ENCODE results near the gene AMN1. TPM values are rescaled to one million over a fixed set of nuclear protein-coding genes. Genes with fewer than 3 reads are reported as not detected.

The AMN1 gene
- total RNA-seq, 1 donor from 2014 or later: 3.9 TPM

DNA sequence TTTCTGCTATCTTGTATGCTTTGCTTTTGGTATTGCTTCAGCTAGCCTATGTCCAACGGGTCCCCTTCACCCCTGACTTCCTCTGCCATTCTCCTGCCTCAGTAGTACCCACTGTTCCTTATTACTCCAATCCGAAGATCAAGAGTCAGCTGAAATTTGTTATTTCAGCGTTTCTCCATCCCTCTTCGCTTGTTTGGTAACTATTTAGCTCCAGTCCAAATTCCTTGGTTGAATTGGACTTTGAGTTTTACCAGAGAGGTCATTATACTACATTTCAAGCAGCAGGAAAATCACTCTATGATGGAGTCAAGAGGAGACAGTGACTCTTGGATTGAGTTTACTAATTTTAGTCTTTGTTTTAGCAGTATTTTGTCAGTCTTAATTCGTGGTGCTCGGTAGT lies 64.8 kb downstream of the AMN1 start:
- Mint-ChIP-seq H3K4me1 (ENCODE audit: low read depth, unreplicated experiment) (peaks cover 6% of the 10 kb centered on the region), H3K4me3 (ENCODE audit: unreplicated experiment) (no peak overlapping the region), H3K36me3 (ENCODE audit: low read depth, unreplicated experiment) (peaks cover 4% of the 10 kb centered on the region), H3K27me3 (ENCODE audit: low read depth, unreplicated experiment) (no peaks in the 10 kb centered on the region), H3K27ac (ENCODE audit: unreplicated experiment) (no peak overlapping the region), H3K9me3 (ENCODE audit: unreplicated experiment) (peaks cover 7% of the 10 kb centered on the region)
- no peak overlapping the region for H3K27ac ChIP-seq (ENCODE audit: low read depth, low read length)
- DNase-seq (ENCODE audit: low read depth) (no peak), FAIRE-seq (no peak)
- H3K27me3 ChIP-seq (ENCODE audit: insufficient read depth, low read length): no peaks in the 10 kb centered on the region
- H3K36me3 ChIP-seq (ENCODE audit: insufficient read depth, low read length): no peaks in the 10 kb centered on the region
- no peaks in the 10 kb centered on the region for H3K4me1 ChIP-seq (ENCODE audit: insufficient read depth, low read length)
- H3K4me2 ChIP-seq (ENCODE audit: low read length): no peak overlapping the region
- H3K9ac ChIP-seq (ENCODE audit: low read length): no peak overlapping the region
- H3K79me2 ChIP-seq (ENCODE audit: insufficient read depth, low read length): no peaks in the 10 kb centered on the region
- H3K9me3 ChIP-seq (ENCODE audit: insufficient read depth, low read depth, low read length): peaks cover 5% of the 10 kb centered on the region
- no peaks in the 10 kb centered on the region for H4K20me1 ChIP-seq (ENCODE audit: insufficient read depth, low read length)
- H2AFZ ChIP-seq (ENCODE audit: low read depth, low read length): no peak overlapping the region
- no peak for TF ChIP-seq EZH2 (IDR thresholded peaks at IDR 0.05; ENCODE audit: insufficient read depth, low read length)
- TF ChIP-seq, protein P1, sequence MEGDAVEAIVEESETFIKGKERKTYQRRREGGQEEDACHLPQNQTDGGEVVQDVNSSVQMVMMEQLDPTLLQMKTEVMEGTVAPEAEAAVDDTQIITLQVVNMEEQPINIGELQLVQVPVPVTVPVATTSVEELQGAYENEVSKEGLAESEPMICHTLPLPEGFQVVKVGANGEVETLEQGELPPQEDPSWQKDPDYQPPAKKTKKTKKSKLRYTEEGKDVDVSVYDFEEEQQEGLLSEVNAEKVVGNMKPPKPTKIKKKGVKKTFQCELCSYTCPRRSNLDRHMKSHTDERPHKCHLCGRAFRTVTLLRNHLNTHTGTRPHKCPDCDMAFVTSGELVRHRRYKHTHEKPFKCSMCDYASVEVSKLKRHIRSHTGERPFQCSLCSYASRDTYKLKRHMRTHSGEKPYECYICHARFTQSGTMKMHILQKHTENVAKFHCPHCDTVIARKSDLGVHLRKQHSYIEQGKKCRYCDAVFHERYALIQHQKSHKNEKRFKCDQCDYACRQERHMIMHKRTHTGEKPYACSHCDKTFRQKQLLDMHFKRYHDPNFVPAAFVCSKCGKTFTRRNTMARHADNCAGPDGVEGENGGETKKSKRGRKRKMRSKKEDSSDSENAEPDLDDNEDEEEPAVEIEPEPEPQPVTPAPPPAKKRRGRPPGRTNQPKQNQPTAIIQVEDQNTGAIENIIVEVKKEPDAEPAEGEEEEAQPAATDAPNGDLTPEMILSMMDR (IDR thresholded peaks at IDR 0.05; ENCODE audit: insufficient read depth, low read depth, low read length): no peak
- no peak overlapping the region for H3K4me3 ChIP-seq (ENCODE audit: insufficient read depth, low read depth, low read length)

DNA sequence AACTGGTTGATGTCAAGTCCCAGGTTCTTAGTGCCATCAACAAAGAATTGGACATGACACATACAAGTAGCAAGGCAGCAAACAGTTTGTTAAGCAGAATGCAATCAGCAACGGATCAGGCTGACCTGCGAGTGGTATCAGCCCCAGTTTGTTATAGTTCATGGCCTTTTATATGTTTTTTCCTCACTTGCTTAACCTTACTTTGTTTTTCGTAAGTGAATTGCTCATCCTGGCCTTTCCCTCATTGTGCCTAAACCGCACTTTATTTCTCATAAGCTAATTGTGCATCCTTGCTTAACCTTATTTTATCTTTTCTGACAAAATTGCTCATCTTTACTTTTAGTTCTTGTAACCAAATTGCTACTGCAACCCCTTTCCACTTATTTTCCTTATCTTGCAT lies 65.2 kb downstream of the AMN1 start:
- TF ChIP-seq, protein P1 (IDR thresholded peaks at IDR 0.05; ENCODE audit: insufficient read depth, low read depth, low read length): no peak
- no peak for TF ChIP-seq EZH2 (IDR thresholded peaks at IDR 0.05; ENCODE audit: insufficient read depth, low read length)
- no peak overlapping the region for H3K4me2 ChIP-seq (ENCODE audit: low read length)
- no peak overlapping the region for H3K4me3 ChIP-seq (ENCODE audit: insufficient read depth, low read depth, low read length)
- Mint-ChIP-seq H3K9me3 (ENCODE audit: unreplicated experiment) (peaks cover 3% of the 10 kb centered on the region), H3K4me1 (ENCODE audit: low read depth, unreplicated experiment) (peaks cover 6% of the 10 kb centered on the region), H3K4me3 (ENCODE audit: unreplicated experiment) (no peak overlapping the region), H3K36me3 (ENCODE audit: low read depth, unreplicated experiment) (peaks cover 4% of the 10 kb centered on the region), H3K27me3 (ENCODE audit: low read depth, unreplicated experiment) (no peaks in the 10 kb centered on the region), H3K27ac (ENCODE audit: unreplicated experiment) (no peak overlapping the region)
- H3K36me3 ChIP-seq (ENCODE audit: insufficient read depth, low read length): no peaks in the 10 kb centered on the region
- no peak overlapping the region for H3K9ac ChIP-seq (ENCODE audit: low read length)
- no peaks in the 10 kb centered on the region for H4K20me1 ChIP-seq (ENCODE audit: insufficient read depth, low read length)
- no peak overlapping the region for H2AFZ ChIP-seq (ENCODE audit: low read depth, low read length)
- FAIRE-seq: no peak
- no peaks in the 10 kb centered on the region for H3K79me2 ChIP-seq (ENCODE audit: insufficient read depth, low read length)
- no peak overlapping the region for H3K27ac ChIP-seq (ENCODE audit: low read depth, low read length)
- peaks cover under 1% of the 10 kb centered on the region for H3K9me3 ChIP-seq (ENCODE audit: insufficient read depth, low read depth, low read length)
- no peaks in the 10 kb centered on the region for H3K27me3 ChIP-seq (ENCODE audit: insufficient read depth, low read length)
- H3K4me1 ChIP-seq (ENCODE audit: insufficient read depth, low read length): peaks cover 2% of the 10 kb centered on the region
- no peak for DNase-seq (ENCODE audit: low read depth)

DNA sequence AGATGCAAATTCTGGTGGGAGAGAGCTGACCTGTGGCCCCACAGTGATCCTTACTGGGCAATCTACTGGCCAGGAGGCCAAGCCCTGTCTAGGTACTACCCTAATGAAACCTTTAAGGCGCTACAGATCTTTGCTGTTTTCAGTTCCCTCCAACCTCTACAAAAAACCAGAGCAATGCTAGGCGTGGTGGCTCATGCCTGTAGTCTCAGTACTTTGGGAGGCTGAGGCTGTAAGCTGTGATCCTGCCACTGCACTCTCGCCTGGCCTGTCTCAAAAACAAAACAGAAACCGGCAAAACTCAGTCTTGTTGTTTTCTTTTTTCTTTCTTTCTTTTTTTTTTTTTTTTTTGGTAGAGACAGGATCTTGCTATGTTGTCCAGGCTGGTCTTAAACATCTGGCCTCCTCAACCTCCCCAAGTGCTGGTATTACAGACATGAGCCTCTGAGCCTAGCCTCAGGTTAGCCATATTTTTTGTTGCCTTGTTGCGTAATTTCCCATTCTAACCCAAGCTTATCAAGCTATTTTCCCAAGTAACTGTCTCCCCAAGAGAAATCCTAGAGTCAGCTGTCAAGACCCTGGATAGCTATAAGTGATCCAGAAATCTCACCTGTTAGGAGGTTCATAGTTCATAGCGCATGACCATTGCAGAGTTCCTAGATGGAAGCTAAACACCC lies 66.5 kb downstream of the AMN1 start:
- no peaks in the 10 kb centered on the region for H3K4me1 Mint-ChIP-seq (ENCODE audit: low read depth, unreplicated experiment)
- no peak for TF ChIP-seq EZH2 (IDR thresholded peaks at IDR 0.05; ENCODE audit: insufficient read depth, low read length)
- TF ChIP-seq, protein P1 (IDR thresholded peaks at IDR 0.05; ENCODE audit: insufficient read depth, low read depth, low read length): no peak
- Histone ChIP-seq H3K4me1 (ENCODE audit: insufficient read depth, low read length) (peaks cover 4% of the 10 kb centered on the region), H3K36me3 (ENCODE audit: insufficient read depth, low read length) (no peaks in the 10 kb centered on the region), H4K20me1 (ENCODE audit: insufficient read depth, low read length) (no peaks in the 10 kb centered on the region), H2AFZ (ENCODE audit: low read depth, low read length) (no peak overlapping the region), H3K9me3 (ENCODE audit: insufficient read depth, low read depth, low read length) (no peaks in the 10 kb centered on the region), H3K79me2 (ENCODE audit: insufficient read depth, low read length) (no peaks in the 10 kb centered on the region), H3K4me2 (ENCODE audit: low read length) (no peak overlapping the region), H3K9ac (ENCODE audit: low read length) (no peak overlapping the region), H3K27me3 (ENCODE audit: insufficient read depth, low read length) (no peaks in the 10 kb centered on the region), H3K4me3 (ENCODE audit: insufficient read depth, low read depth, low read length) (no peak overlapping the region), H3K27ac (ENCODE audit: low read depth, low read length) (no peak overlapping the region)
- DNase-seq (ENCODE audit: low read depth) (no peak), FAIRE-seq (no peak)
- no peaks in the 10 kb centered on the region for H3K27me3 Mint-ChIP-seq (ENCODE audit: low read depth, unreplicated experiment)
- no peak overlapping the region for H3K27ac Mint-ChIP-seq (ENCODE audit: unreplicated experiment)
- H3K9me3 Mint-ChIP-seq (ENCODE audit: unreplicated experiment): no peaks in the 10 kb centered on the region
- H3K4me3 Mint-ChIP-seq (ENCODE audit: unreplicated experiment): no peak overlapping the region
- peaks cover 4% of the 10 kb centered on the region for H3K36me3 Mint-ChIP-seq (ENCODE audit: low read depth, unreplicated experiment)
